HG03378 (cell line): ENCODE measurements around the gene EMX1.
"Not testable (repeated sequence)": the region's sequence is repeated elsewhere in the genome, so short reads cannot be mapped to it uniquely, and the experiment has no call there.

ENCODE experiments used
- ATAC-seq: cut with Tn5 transposase; IDR thresholded peaks from one replicate; pipeline ENCODE4 v1.9.1; 2021; ENCODE audit warnings: mild to moderate bottlenecking, moderate library complexity; ENCODE audit not compliant: unreplicated experiment

The EMX1 gene

DNA sequence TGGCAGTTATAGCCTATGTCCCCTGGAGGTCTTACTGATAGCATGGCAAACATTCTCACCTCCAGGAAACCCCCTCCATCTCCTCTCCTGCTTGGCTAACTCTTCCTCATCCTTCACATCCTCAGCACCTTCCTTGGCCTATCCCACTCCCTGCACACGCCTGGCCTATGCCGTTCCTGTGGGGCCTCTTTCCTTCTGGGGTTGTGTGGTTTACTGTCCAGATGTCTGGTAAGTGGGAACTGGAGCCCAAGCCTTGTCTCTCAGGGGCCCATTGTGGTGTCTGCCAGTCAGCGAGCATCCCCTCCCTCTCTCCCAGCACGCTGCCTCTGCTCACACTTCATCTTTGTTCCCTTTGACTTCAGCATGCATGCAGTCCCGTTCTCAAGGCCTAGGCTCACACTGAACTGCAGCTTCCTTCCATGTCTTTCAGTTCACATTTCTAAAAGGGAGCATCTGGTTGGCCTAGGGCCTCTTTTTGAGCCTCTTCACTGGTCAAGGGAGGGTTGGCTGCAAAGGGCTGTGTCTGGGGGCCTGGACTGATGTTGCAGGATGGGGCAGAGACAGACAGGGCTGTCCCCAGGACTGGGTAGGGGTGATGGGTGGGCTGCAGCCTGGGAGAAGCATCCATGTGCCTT is 17.0 kb upstream of the EMX1 start:
- ATAC-seq = no peak

GRCh38 chr2:72901426-72901825 is 15.9 kb upstream of the EMX1 start:
- ATAC-seq = no peak

DNA sequence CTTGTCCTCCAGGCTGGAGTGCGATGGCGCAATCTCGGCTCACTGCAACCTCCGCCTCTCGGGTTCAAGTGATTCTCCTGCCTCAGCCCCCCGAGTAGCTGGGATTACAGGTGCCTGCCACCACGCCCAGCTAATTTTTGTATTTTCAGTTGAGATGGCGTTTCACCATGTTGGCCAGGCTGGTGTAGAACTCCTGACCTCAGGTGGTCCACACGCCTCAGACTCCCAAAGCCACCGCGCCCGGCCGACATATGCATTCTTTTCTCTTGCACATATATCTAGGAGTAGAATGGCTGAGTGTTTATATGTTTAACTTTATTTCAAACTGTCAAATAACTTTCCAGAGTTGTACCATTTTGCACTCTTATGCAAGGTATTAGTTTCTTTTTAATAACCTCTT is 9.9 kb upstream of the EMX1 start:
- ATAC-seq = not testable (repeated sequence)

DNA sequence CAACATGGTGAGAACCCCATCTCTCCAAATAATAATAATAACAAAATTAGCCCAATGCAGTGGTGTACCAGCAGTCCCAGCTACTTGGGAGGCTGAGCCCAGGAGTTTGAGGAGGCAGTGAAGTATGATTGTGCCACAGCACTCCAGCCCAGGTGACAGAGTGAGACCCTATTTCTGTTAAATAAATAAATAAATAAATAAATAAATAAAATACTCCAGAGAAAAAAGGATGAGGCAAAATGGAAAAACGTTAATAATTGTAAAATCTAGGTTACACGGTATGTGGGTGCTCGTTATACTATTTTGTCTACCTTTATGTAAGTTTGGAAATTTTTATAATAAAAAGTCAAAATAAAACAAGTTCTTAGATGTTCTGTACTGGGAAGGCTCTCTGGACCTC is 8.6 kb upstream of the EMX1 start:
- ATAC-seq = no peak

GRCh38 chr2:72911256-72911655 is 6.1 kb upstream of the EMX1 start:
- ATAC-seq = no peak

DNA sequence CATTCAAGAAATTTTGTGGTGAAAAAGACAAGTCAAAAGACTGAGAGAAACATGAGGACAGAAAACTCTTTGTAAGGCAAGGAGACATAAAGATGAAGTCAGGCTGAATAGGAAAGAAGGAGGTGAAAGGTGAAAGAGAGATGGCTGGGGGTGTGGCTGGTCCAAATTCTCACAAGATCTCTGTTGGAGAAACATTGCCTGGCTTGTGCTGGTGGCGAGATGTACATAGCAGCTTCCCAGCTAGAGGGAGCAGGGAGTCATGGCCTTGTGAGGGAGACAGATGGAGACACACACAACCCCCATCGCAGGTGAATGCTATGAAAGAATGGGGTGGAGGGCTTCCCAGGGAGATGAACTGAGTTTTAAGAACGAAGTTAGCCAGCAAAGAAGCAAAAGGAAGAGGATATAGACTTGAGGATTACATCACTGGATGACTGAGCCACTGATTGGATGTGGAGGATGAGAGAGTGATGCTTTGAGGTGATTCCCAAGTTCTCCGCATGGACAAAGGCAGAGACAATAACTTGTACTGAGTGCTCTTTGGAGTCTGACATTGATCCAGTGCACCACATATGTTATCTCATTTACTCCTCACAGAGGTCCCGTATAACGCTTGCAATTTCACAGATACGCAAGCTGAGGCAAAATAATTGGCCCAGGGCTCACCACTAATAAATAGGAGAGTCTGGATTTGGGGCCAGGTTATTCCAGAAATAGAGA is 3.7 kb upstream of the EMX1 start:
- ATAC-seq = no peak

DNA sequence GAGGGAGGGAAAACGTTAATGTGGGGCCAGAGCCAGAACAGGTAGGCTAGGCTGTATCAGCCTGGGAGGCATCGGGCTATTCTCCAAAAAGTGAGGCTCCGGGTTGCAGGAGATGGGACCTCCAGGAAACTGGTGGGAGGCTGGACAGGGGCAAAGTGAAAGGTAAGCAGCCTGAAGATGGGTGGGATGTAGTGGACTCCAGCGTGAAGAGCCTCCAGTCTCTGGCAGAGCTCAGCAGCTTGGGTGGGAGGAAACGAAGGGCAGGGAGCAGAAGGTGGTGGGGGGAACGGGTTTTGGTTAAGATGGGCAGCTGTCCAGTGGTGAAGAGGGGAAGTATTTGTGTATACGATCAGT is 3.1 kb upstream of the EMX1 start:
- no peak for ATAC-seq

GRCh38 chr2:72914589-72915319 is 2.6 kb upstream of the EMX1 start:
- no peak for ATAC-seq

- no peak for ATAC-seq
These were observed 1.9 kb upstream of the EMX1 start for GRCh38 chr2:72915320-72915906.

DNA sequence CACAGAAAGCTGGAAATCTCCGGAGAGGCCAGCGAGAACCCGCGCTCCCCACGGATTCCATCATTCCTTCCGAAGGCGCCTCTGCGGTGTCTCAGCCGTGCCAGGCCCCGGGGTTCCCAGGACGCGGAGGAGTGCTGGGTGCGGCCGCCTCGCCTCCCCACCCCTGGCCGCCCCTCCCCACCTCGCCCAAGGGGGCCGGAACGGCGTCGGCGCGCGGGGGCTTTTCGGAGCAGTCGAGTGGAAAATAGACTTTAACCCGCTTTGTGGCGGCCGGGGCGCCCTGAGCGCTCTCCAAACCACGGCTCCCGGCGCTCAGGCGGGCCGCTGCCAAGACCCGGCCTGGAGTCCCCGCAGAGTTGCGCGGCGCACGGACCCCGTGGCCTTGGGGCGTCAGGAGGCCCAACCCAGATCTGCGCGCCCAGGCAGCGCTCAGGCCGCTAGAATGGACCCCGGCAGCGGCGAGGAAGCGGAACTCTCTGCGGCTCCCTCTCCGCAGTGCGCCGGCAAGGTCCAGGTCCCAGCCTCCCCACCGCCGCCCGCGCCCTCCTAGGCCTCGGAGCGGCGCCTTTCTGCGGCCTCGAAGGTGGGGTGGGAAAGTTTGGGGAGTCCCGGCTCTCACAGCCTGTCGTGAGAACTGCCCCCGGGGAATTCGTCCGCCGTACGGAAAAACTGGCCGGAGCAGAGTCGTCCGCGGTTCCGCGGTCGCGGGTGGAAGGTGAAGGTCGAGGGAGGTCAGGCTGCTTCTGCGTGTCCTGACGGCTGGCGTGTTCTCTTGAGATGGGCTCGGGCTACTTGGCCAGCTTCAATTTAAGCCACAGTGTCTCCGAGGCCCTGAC is 1.2 kb upstream of the EMX1 start:
- peak; percentile 51 for ATAC-seq

DNA sequence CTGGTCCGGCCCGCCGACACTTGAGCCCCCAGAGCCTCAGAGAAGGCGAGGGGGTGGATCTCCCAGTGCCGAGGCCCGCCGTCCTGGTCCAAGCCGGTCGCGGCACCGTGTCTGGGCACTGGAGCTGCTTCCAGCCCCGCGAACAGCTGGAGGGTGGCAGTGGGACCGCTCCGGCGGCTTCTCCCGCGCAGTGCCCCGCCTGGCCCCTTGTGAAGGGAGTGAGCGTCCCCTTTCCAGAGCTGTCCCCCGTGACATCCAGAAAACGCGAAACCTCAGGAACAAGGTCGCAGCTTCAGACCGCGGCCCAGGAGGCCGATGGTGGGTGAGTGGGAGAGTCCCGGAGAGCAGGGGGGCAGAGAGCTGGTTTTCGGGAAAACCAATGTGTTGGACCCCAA is 579 bp upstream of the EMX1 start:
- no peak for ATAC-seq

DNA sequence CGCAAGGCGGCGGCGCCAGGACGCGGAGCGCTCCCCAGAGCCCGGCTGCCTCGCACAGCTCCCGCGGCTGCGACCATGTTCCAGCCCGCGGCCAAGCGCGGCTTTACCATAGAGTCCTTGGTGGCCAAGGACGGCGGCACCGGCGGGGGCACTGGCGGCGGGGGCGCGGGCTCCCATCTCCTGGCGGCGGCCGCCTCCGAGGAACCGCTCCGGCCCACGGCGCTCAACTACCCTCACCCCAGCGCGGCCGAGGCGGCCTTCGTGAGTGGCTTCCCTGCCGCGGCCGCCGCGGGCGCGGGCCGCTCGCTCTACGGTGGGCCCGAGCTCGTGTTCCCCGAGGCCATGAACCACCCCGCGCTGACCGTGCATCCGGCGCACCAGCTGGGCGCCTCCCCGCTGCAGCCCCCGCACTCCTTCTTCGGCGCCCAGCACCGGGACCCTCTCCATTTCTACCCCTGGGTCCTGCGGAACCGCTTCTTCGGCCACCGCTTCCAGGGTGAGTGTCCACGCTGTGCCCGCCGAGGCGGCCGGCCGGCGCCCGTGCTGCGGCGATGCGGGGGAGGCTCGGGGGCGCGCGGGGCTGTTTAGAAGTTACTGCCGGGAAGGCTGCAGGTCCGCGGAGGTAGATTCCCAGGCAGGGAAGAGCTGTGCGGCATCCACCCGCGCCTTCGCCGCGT is 696 bp downstream of the EMX1 start:
- no peak for ATAC-seq

DNA sequence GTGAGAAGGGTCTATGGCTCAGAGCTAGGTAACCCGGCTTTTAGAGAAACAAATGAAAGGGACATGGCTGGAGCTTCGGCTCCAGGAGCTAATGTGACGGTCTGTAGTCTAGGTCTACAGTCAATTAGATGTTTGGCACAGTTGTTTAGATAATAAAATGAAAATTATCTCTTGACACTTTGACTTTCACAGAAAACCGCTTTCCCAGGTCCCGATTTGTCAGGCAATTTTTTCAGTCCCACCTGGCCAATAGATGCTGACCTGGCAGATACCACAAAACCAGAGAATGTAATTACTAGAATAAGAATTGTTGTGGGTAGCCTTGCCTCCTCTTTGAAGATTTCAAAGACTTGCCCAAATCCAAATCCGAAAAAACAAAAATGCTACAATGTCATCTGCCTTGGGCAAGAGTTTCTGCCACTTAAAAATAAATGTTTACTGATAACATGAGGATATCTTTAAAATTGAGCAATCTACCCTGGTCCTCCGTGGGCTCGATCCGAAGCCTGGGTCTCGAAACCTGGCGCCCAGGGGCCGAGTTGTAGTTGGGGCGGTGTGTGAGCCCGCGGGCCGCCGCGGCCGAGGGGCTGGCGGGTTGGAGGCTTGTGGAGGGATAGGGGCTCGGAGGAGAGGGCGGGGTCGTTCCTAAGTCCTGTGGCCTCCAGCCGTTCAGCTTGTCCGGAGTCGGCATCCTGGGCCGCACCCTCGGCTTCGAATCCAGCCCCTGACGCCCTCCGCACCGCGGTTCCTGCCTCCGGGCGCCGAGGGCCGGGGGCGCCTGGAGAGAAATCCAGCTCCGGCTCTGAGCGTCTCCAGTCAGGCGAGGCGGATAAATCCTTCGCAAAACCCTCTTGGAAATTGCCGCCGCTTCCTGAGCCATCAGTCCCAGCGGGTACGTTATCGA is 2.3 kb downstream of the EMX1 start:
- no peak for ATAC-seq

DNA sequence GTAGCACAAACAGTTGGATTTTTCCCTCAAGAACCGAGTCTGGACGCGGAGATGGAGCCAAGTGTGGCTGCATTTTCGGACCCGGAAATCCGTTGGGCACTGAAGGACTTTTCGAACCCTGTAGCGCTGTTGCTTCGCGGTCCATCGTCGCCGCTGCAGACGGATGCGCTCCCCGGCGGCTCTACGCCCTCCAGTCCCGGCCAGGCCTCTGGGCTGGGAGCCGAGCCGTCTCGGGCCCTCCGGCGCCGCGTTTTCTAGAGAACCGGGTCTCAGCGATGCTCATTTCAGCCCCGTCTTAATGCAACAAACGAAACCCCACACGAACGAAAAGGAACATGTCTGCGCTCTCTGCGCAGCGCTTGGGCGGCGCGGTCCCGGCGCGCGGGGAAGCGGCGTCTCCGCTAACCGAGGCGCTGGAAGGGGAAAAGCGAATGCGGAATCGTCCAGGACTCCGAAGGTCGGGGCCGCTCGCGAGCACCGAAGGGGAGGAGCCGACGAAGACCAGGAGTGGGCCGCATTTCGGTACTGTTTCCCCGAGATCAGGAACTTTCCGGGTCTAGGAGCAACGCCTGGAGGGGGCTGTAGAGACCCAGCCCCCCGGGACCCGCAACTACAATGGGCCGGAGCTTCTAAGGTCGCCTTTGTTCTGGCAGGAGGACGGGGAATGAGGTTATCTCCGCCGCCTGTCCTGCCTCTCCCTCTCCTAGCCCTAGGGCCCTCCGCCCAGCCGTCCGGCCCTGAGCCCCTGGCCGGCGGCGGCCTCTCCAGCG is 3.2 kb downstream of the EMX1 start:
- ATAC-seq = no peak

GRCh38 chr2:72921088-72921851 is 4.0 kb downstream of the EMX1 start:
- no peak for ATAC-seq

- no peak for ATAC-seq
These were observed 4.5 kb downstream of the EMX1 start for GRCh38 chr2:72921853-72922252.

- ATAC-seq = no peak
These were observed 6.6 kb downstream of the EMX1 start for GRCh38 chr2:72923833-72924352.
